Measurements from ENCODE around the gene ANKRD13A. TPM values are rescaled to one million over a fixed set of nuclear protein-coding genes. Genes with fewer than 3 reads are reported as not detected.

Gene ANKRD13A
- total and polyA plus RNA-seq, 2 donors (not counting 3 experiments of a cell fraction or from before 2014, with no cell fraction given): 37.0 to 43.9 TPM

GRCh38 chr12:110005319-110005973 lies 6.2 kb downstream of the ANKRD13A start:
- FAIRE-seq: no peak
- no peak overlapping the region for H3K4me3 ChIP-seq (replicated peaks in 1 of 3; ENCODE audit: insufficient read depth in 1 of 3, low read depth in 1 of 3, low read length in 3 of 3)
- no peak for DNase-seq (ENCODE audit: low read depth, low spot score)
- no peaks in the 10 kb centered on the region for H3K9me3 ChIP-seq (replicated peaks; ENCODE audit: control insufficient read depth, insufficient read depth, low read length)
- CTCF ChIA-PET: no interaction called here
- H3K9ac ChIP-seq (replicated peaks; ENCODE audit: extremely low read depth, insufficient read depth, low read length): no peak overlapping the region
- no peaks in the 10 kb centered on the region for H4K20me1 ChIP-seq (replicated peaks; ENCODE audit: control insufficient read depth, extremely low read depth, insufficient read depth, low read length)
- H3K27ac ChIP-seq (ENCODE audit: insufficient read depth, low read depth, low read length): no peak overlapping the region
- H3K36me3 ChIP-seq (ENCODE audit: control insufficient read depth in 2 of 2, extremely low read depth in 1 of 2, insufficient read depth in 2 of 2, low read length in 2 of 2): no peaks in the 10 kb centered on the region
- no peak overlapping the region for H2AFZ ChIP-seq (ENCODE audit: low read depth, low read length)
- H3K27me3 ChIP-seq (ENCODE audit: control insufficient read depth in 2 of 2, insufficient read depth in 2 of 2, low read length in 2 of 2): no peaks in the 10 kb centered on the region
- dilution Hi-C loops (cut with MboI; ENCODE audit: extremely low pct_ligation_motif_present, low sequenced_read_pairs) (no loop called here), intact Hi-C loops (cut with micrococcal nuclease) (no loop called here)
- no peaks in the 10 kb centered on the region for H3K9me1 ChIP-seq (replicated peaks; ENCODE audit: control insufficient read depth, extremely low read depth, insufficient read depth, low read length)
- POLR2A ChIA-PET: no interaction called here
- TF ChIP-seq GATA2 (IDR thresholded peaks at IDR 0.05; ENCODE audit: insufficient read depth, insufficient read length, low read depth, low read length): no peak
- TF ChIP-seq FOS (IDR thresholded peaks at IDR 0.05; ENCODE audit: borderline replicate concordance, insufficient read depth, low read length): no peak
- TF ChIP-seq CTCF (IDR thresholded peaks at IDR 0.05; ENCODE audit: extremely low read depth in 1 of 2, insufficient read depth in 1 of 2, low read depth in 1 of 2, low read length in 2 of 2): no peak
- TF ChIP-seq EZH2 (IDR thresholded peaks at IDR 0.05; ENCODE audit: borderline replicate concordance, low read depth, low read length, severe bottlenecking): no peak
- TF ChIP-seq MAX (IDR thresholded peaks at IDR 0.05; ENCODE audit: insufficient read depth, insufficient read length): no peak
- no peak for TF ChIP-seq MYC (IDR thresholded peaks at IDR 0.05; ENCODE audit: low read depth, low read length)
- no peak for TF ChIP-seq JUN (IDR thresholded peaks at IDR 0.05; ENCODE audit: borderline replicate concordance, insufficient read depth, insufficient read length, low read depth)
- no TSS peak for BruUV-seq (replicated peaks)
- H3K4me2 ChIP-seq (ENCODE audit: insufficient read depth, low read length): no peak overlapping the region
- H3K4me1 ChIP-seq (ENCODE audit: control insufficient read depth, extremely low read depth, insufficient read depth, low read length): peaks cover under 1% of the 10 kb centered on the region
- peaks cover 3% of the 10 kb centered on the region for H3K79me2 ChIP-seq (ENCODE audit: control insufficient read depth, insufficient read depth, low read length)
